H1 (cell line): ENCODE results near the gene DYNC1I2. TPM values are rescaled to one million over a fixed set of nuclear protein-coding genes. Genes with fewer than 3 reads are reported as not detected.

Source experiments
- CTCF ChIA-PET: fragments of 300-600 bp; sonication (Branson Sonifier 250); formaldehyde crosslinking; loops from one replicate; lab custom pipeline; 2021; ENCODE audit not compliant: partially characterized antibody; lab: Charles Lee
- POLR2A ChIA-PET: fragments of 300-600 bp; sonication (Branson Sonifier 250); formaldehyde crosslinking; loops from one replicate; lab custom pipeline; 2021; ENCODE audit warnings: inconsistent platforms; ENCODE audit not compliant: partially characterized antibody; lab: Charles Lee
- DNase-seq, 2 experiments: peaks; one replicate each; pipeline versions ENCODE4 v3.0.0 to v3.0.0-alpha.2; 2010 to 2022; ENCODE audit warnings: low spot score in 2 of 2, low read depth in 1 of 2, mixed read lengths in 1 of 2
- FAIRE-seq: peaks from 2 replicates; lab custom pipeline; 2011; peaks lifted over from hg19 to GRCh38; lab: Jason Lieb, UNC
- H2AFZ ChIP-seq: 2 replicates; pipeline ENCODE4 v1.8.1; 2012; ENCODE audit warnings: low read length, inconsistent platforms
- H2AK5ac ChIP-seq: 2 replicates; pipeline ENCODE4 v1.6.1; 2013; ENCODE audit warnings: low read depth, low read length
- H2BK120ac ChIP-seq: replicated peaks from 2 replicates; pipeline ENCODE3; 2013; ENCODE audit warnings: low read depth, low read length, inconsistent platforms
- H2BK12ac ChIP-seq: 2 replicates; pipeline ENCODE4 v1.6.1; 2013; ENCODE audit warnings: low read depth, low read length
- H2BK15ac ChIP-seq: 2 replicates; pipeline ENCODE4 v1.6.1; 2013; ENCODE audit warnings: low read length
- H2BK20ac ChIP-seq: 2 replicates; pipeline ENCODE4 v1.6.1; 2013; ENCODE audit warnings: low read length
- H2BK5ac ChIP-seq: 2 replicates; pipeline ENCODE4 v1.6.1; 2013; ENCODE audit warnings: low read depth, low read length
- H3K14ac ChIP-seq: 2 replicates; pipeline ENCODE4 v1.6.1; 2013; ENCODE audit warnings: inconsistent platforms; ENCODE audit not compliant: insufficient read length
- H3K18ac ChIP-seq: 2 replicates; pipeline ENCODE4 v1.6.1; 2013; ENCODE audit warnings: low read length; ENCODE audit errors: extremely low read depth
- H3K23ac ChIP-seq: 2 replicates; pipeline ENCODE4 v1.6.1; 2013; ENCODE audit warnings: inconsistent platforms; ENCODE audit not compliant: insufficient read length
- H3K23me2 ChIP-seq: 2 replicates; pipeline ENCODE4 v1.6.1; 2013; ENCODE audit warnings: low read depth, low read length
- H3K27ac ChIP-seq: 2 replicates; pipeline ENCODE4 v1.6.1; 2011; ENCODE audit warnings: low read depth, low read length, inconsistent platforms
- H3K27me3 ChIP-seq, 4 experiments: replicated peaks in 1 of 4; 1 replicate in 1 of 4; 2 replicates in 3 of 4; pipeline versions ENCODE4 v1.6.1 to v1.8.1; 2011 to 2013; ENCODE audit warnings: low read length in 3 of 4, mild to moderate bottlenecking in 3 of 4, inconsistent platforms in 2 of 4, mixed read lengths in 2 of 4, moderate library complexity in 1 of 4; ENCODE audit not compliant: control insufficient read depth in 3 of 4, insufficient read depth in 3 of 4; ENCODE audit errors: extremely low read depth in 1 of 4
- H3K36me3 ChIP-seq, 4 experiments: 2 replicates each; pipeline versions ENCODE4 v1.6.1 to v1.8.1; 2011 to 2013; ENCODE audit warnings: mild to moderate bottlenecking in 4 of 4, low read length in 3 of 4, moderate library complexity in 2 of 4, control low read depth in 1 of 4, inconsistent platforms in 1 of 4; ENCODE audit not compliant: insufficient read depth in 4 of 4, control insufficient read depth in 2 of 4
- H3K4ac ChIP-seq: replicated peaks from 2 replicates; pipeline ENCODE3; 2013; ENCODE audit warnings: low read length, low read depth, mixed read lengths, inconsistent platforms; ENCODE audit not compliant: insufficient read length
- H3K4me1 ChIP-seq, 4 experiments: replicated peaks in 1 of 4; 1 replicate in 1 of 4; 2 replicates in 3 of 4; pipeline versions ENCODE4 v1.6.1 to v1.8.1; 2011 to 2013; ENCODE audit warnings: low read length in 3 of 4, inconsistent platforms in 2 of 4, mixed read lengths in 1 of 4; ENCODE audit not compliant: insufficient read depth in 4 of 4, control insufficient read depth in 3 of 4
- H3K4me2 ChIP-seq, 2 experiments: 2 replicates each; pipeline versions ENCODE4 v1.6.1 to v1.8.1; 2011 to 2013; ENCODE audit warnings: low read depth in 2 of 2, low read length in 2 of 2, control low read depth in 1 of 2, inconsistent platforms in 1 of 2, mild to moderate bottlenecking in 1 of 2; ENCODE audit not compliant: insufficient read depth in 1 of 2
- H3K4me3 ChIP-seq, 4 experiments: fragments of 200-600, 300-600 bp in 1 of 4; sonication (generic), shearing (Covaris generic), sonication (Bioruptor Twin) in 1 of 4; 2 replicates each; pipeline versions ENCODE4 v1.5.1 to v1.8.1; 2011 to 2016; ENCODE audit warnings: low read length in 4 of 4, low read depth in 3 of 4, control low read depth in 2 of 4, inconsistent platforms in 2 of 4, mild to moderate bottlenecking in 2 of 4, mixed read lengths in 1 of 4, moderate library complexity in 1 of 4; ENCODE audit not compliant: insufficient read depth in 2 of 4; ENCODE audit errors: extremely low read depth in 1 of 4
- H3K56ac ChIP-seq: replicated peaks from 2 replicates; pipeline ENCODE3; 2013; ENCODE audit warnings: low read depth, mild to moderate bottlenecking, mixed read lengths, low read length, inconsistent platforms; ENCODE audit not compliant: insufficient read length
- H3K79me1 ChIP-seq: 2 replicates; pipeline ENCODE4 v1.6.1; 2013; ENCODE audit warnings: low read depth, low read length, control low read depth
- H3K79me2 ChIP-seq, 2 experiments: 2 replicates each; pipeline versions ENCODE4 v1.6.1 to v1.8.1; 2012 to 2013; ENCODE audit warnings: low read length in 2 of 2, mild to moderate bottlenecking in 2 of 2, inconsistent platforms in 1 of 2; ENCODE audit not compliant: insufficient read depth in 2 of 2, control insufficient read depth in 1 of 2
- H3K9ac ChIP-seq, 4 experiments: replicated peaks in 1 of 4; 1 replicate in 1 of 4; 2 replicates in 3 of 4; pipeline versions ENCODE4 v1.6.1 to v1.8.1; 2011 to 2013; ENCODE audit warnings: low read depth in 3 of 4, low read length in 3 of 4, control low read depth in 2 of 4, mild to moderate bottlenecking in 2 of 4, moderate library complexity in 2 of 4, inconsistent platforms in 1 of 4; ENCODE audit errors: extremely low read depth in 1 of 4
- H3K9me3 ChIP-seq, 2 experiments: 2 replicates each; pipeline versions ENCODE4 v1.6.1 to v1.8.1; 2012 to 2013; ENCODE audit warnings: mild to moderate bottlenecking in 2 of 2, moderate library complexity in 2 of 2, control low read depth in 1 of 2, inconsistent platforms in 1 of 2, low read depth in 1 of 2, low read length in 1 of 2, mixed read lengths in 1 of 2; ENCODE audit not compliant: insufficient read depth in 2 of 2
- H4K20me1 ChIP-seq, 2 experiments: replicated peaks in 1 of 2; 2 replicates each; pipeline versions ENCODE3 to v1.8.1; 2011 to 2013; ENCODE audit warnings: inconsistent platforms in 2 of 2, low read length in 2 of 2, mild to moderate bottlenecking in 1 of 2; ENCODE audit not compliant: insufficient read depth in 2 of 2, control insufficient read depth in 1 of 2
- H4K5ac ChIP-seq: 2 replicates; pipeline ENCODE4 v1.6.1; 2013; ENCODE audit warnings: low read length, low read depth, mixed read lengths, inconsistent platforms; ENCODE audit not compliant: insufficient read length
- H4K8ac ChIP-seq: 2 replicates; pipeline ENCODE4 v1.8.0; 2013; ENCODE audit warnings: mild to moderate bottlenecking, moderate library complexity, low read length, inconsistent platforms; ENCODE audit not compliant: insufficient read depth; ENCODE audit errors: extremely low read depth
- H4K91ac ChIP-seq: replicated peaks from 2 replicates; pipeline ENCODE3; 2013; ENCODE audit warnings: low read length, mixed read lengths, inconsistent platforms; ENCODE audit not compliant: insufficient read length
- BACH1 ChIP-seq: IDR thresholded peaks from 2 replicates; pipeline ENCODE4 v1.6.1; 2012; ENCODE audit warnings: low read length, improper control_type of control experiment
- BRCA1 ChIP-seq: IDR thresholded peaks from 2 replicates; pipeline ENCODE4 v1.6.1; 2012; ENCODE audit warnings: low read depth, low read length, improper control_type of control experiment
- CREB1 ChIP-seq: IDR thresholded peaks from 2 replicates; pipeline ENCODE4 v1.6.1; 2012; ENCODE audit warnings: inconsistent platforms
- EP300 ChIP-seq, 2 experiments: IDR thresholded peaks; 1 replicate in 1 of 2; 2 replicates in 1 of 2; pipeline ENCODE4 v1.6.1; 2011 to 2012; ENCODE audit warnings: low read depth in 2 of 2, low read length in 2 of 2, mild to moderate bottlenecking in 2 of 2, borderline replicate concordance in 1 of 2, inconsistent platforms in 1 of 2, moderate library complexity in 1 of 2
- HDAC2 ChIP-seq, 2 experiments: fragments of 300-600 bp in 1 of 2; sonication (generic) in 1 of 2; IDR thresholded peaks; 2 replicates each; pipeline ENCODE4 v1.6.1; 2011 to 2012; ENCODE audit warnings: low read depth in 2 of 2, low read length in 2 of 2, mild to moderate bottlenecking in 2 of 2, moderate library complexity in 2 of 2, borderline replicate concordance in 1 of 2, inconsistent platforms in 1 of 2
- HDAC6 ChIP-seq: IDR thresholded peaks from one replicate; pipeline ENCODE4 v1.7.1; 2012; ENCODE audit warnings: low read depth, mild to moderate bottlenecking, inconsistent platforms, low read length, moderate library complexity
- KDM1A ChIP-seq: fragments of 200-600, 300-600 bp; sonication (generic); IDR thresholded peaks from 2 replicates; pipeline ENCODE4 v1.7.1; 2016; ENCODE audit warnings: mild to moderate bottlenecking, low read length, borderline replicate concordance
- KDM5A ChIP-seq: fragments of 200-600 bp; IDR thresholded peaks from 2 replicates; pipeline ENCODE4 v1.7.1; 2012; ENCODE audit warnings: mild to moderate bottlenecking, low read length, inconsistent platforms, mixed read lengths
- RAD21 ChIP-seq, 2 experiments: IDR thresholded peaks in 1 of 2; conservative IDR thresholded peaks in 1 of 2; 2 replicates each; pipeline ENCODE4 v1.6.1; 2011; ENCODE audit warnings: low read depth in 2 of 2, low read length in 2 of 2, improper control_type of control experiment in 1 of 2, inconsistent platforms in 1 of 2, mild to moderate bottlenecking in 1 of 2, moderate library complexity in 1 of 2
- SIX5 ChIP-seq: IDR thresholded peaks from 2 replicates; pipeline ENCODE4 v1.6.1; 2011; ENCODE audit warnings: mild to moderate bottlenecking, low read depth, low read length
- SP1 ChIP-seq: IDR thresholded peaks from 2 replicates; pipeline ENCODE4 v1.6.1; 2011; ENCODE audit warnings: low read depth, low read length
- SP4 ChIP-seq: IDR thresholded peaks from 2 replicates; pipeline ENCODE4 v1.6.1; 2012; ENCODE audit warnings: low read length, inconsistent platforms
- SUZ12 ChIP-seq: fragments of 200-600 bp; sonication (generic); IDR thresholded peaks from 2 replicates; pipeline ENCODE4 v1.6.1; 2012; ENCODE audit warnings: mild to moderate bottlenecking, inconsistent platforms, low read length, moderate library complexity, mixed read lengths
- TAF1 ChIP-seq: IDR thresholded peaks from 2 replicates; pipeline ENCODE4 v1.6.1; 2011; ENCODE audit warnings: mild to moderate bottlenecking, low read depth, low read length
- TEAD4 ChIP-seq: IDR thresholded peaks from 2 replicates; pipeline ENCODE4 v1.6.1; 2012; ENCODE audit warnings: low read depth, low read length, inconsistent platforms, mixed read lengths
- YY1 ChIP-seq: IDR thresholded peaks from 2 replicates; pipeline ENCODE4 v1.6.1; 2011; ENCODE audit warnings: low read depth, mild to moderate bottlenecking, low read length
- WGBS, 2 experiments: shearing (Covaris generic) in 1 of 2; methylation state at CpG; one replicate each; pipeline versions ENCODE4 v1.1.6 to v1.1.7; 2013 to 2015; ENCODE audit warnings: low lambda C conversion rate in 2 of 2, mixed read lengths in 2 of 2, inconsistent platforms in 1 of 2, low coverage in 1 of 2, missing lambda C conversion rate in 1 of 2; ENCODE audit not compliant: insufficient replicate concordance in 2 of 2, insufficient coverage in 1 of 2, insufficient read length in 1 of 2; ENCODE audit errors: extremely low coverage in 1 of 2, missing lambda C conversion rate in 1 of 2; 5-methylcytosine and 5-hydroxymethylcytosine counted together
- polyA plus RNA-seq, 7 experiments: library from polyadenylated mRNA; depleted of rRNA in 3 of 7; stranded (reverse) in 5 of 7; unstranded in 2 of 7; fragments of >200 nt in 5 of 7; fragments of 200-250 nt in 2 of 7; gene quantifications; 1 replicate in 5 of 7; 2 replicates in 1 of 7; 4 replicates in 1 of 7; pipeline versions ENCODE4 v1.2.1 to v1.2.3, GENCODE V29; 2011 to 2013; ENCODE audit warnings: missing spikeins in 2 of 7, mixed read lengths in 2 of 7
- total RNA-seq: library from RNA; stranded (reverse); fragmentation: NEBNext Ultra II Directional; extraction: Animal tissue kit (Norgen Biotek cat#: 25700); gene quantifications from 2 replicates; pipeline ENCODE4 v1.2.1, GENCODE V29; 2021

The DYNC1I2 gene
- total and polyA plus RNA-seq, 2 of the 8 experiments (the other 6 are each of a cell fraction or from before 2014, with no cell fraction given) = 67.3 to 68.1 TPM

GRCh38 chr2:171745806-171746205 lies 58.5 kb downstream of the DYNC1I2 start:
- FAIRE-seq = no peak
- Histone ChIP-seq H3K56ac (no peak overlapping the region), H3K27me3 (no peaks in the 10 kb centered on the region), H2BK15ac (no peak overlapping the region), H3K36me3 (peaks cover 0 to 37% (median 7%) of the 10 kb centered on the region in 4 experiments; a peak in 5 of 8 replicates), H2BK120ac (no peak overlapping the region), H2BK5ac (no peak overlapping the region), H3K4me3 (no peak overlapping the region), H3K14ac (no peak overlapping the region), H3K27ac (no peak overlapping the region), H4K5ac (no peak overlapping the region), H4K8ac (no peak overlapping the region), H4K91ac (no peak overlapping the region), H4K20me1 (no peaks in the 10 kb centered on the region), H3K4me2 (no peak overlapping the region), H3K9ac (no peak overlapping the region), H3K79me1 (no peaks in the 10 kb centered on the region), H2AK5ac (no peak overlapping the region), H2BK12ac (no peak overlapping the region), H2BK20ac (no peak overlapping the region), H3K4me1 (no peaks in the 10 kb centered on the region), H3K23ac (no peak overlapping the region), H3K18ac (no peak overlapping the region), H3K79me2 (no peaks in the 10 kb centered on the region), H3K4ac (no peak overlapping the region), H2AFZ (no peak overlapping the region), H3K9me3 (no peaks in the 10 kb centered on the region), H3K23me2 (no peaks in the 10 kb centered on the region)
- ChIA-PET POLR2A (no interaction called here), CTCF (no interaction called here)
- no peak for DNase-seq
- WGBS, 2 experiments = 88% methylated on average over 4 of the region's 4 CpGs; no CpG with 5 or more reads in 1 of the 2 experiments
- TF ChIP-seq EP300 (IDR thresholded peaks at IDR 0.05; ENCODE audit: borderline replicate concordance in 1 of 2, low read depth in 2 of 2, low read length in 2 of 2) (no peak), KDM5A (no peak), SP4 (no peak), KDM1A (no peak), CREB1 (no peak), YY1 (no peak), SUZ12 (no peak), BACH1 (no peak), SIX5 (no peak), HDAC6 (no peak), TEAD4 (no peak), SP1 (no peak), BRCA1 (no peak), HDAC2 (IDR thresholded peaks at IDR 0.05; ENCODE audit: borderline replicate concordance in 1 of 2, low read depth in 2 of 2, low read length in 2 of 2) (no peak), TAF1 (no peak), RAD21 (IDR thresholded peaks at IDR 0.05 in 1 of 2, conservative IDR thresholded peaks at IDR 0.05 in 1 of 2; ENCODE audit: low read depth in 2 of 2, low read length in 2 of 2) (no peak)
